Superior temporal gyrus (tissue), 1 donor: ENCODE measurements around the gene RUFY2.
A peak's percentile ranks its signal among the peaks of the same experiment; 100 is the strongest.

Source experiments
- DNase-seq: peaks from one replicate; pipeline ENCODE4 v3.0.0-alpha.2; 2016; ENCODE audit errors: extremely low spot score

Gene RUFY2

DNA sequence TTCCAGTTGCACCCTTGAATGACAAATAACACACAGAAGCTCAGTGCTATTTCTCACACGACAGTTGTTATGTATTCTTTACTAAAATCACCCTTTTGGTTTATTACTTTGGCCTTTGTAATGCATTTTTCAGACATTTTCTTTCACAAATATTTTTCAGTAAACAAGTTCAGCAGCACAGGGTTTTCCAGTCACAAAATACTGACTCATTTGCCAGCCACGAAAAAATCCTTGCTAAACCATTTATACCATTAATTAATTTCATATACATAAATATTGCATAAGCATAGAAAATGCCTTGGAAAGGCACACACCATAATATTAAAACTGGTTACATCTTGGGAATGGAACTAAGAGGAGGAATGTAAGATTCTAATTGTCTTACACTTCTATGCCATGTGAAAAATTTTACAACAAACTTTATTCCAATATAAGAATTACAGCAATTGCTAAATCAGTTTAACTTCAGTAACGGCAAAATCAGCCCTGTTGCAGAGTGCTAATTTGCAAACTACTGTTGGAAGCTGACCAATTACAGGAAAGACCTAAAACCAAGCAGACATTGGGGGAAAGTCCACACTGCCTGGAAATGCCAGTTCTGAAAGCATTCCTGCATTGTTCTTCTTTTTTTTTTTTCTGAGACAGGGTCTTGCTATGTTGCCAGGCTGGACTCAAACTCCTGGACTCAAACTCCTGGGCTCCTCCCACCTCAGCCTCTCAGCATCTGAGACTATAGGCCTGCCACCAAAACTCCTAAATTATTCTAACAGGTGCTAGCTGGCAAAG is 42.8 kb downstream of the RUFY2 start:
- no peak for DNase-seq

DNA sequence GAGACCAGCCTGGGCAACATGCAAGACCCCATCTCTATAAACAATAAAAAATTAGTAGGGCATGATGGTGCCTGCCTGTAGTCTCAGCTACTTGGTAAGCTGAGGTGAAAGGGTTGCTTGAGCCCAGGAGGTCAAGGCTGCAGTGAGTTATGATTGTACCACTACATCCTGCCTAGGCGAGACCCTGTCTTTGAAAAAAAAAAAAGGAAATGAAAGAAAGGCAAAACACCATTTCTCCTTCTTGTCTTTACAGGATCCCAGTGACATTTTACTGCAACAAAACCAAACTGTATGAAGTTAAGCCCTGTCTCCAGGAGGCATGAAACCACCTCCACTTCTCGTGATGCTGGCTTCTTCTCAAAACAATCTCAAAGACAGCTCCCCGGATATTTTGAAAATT is 44.5 kb downstream of the RUFY2 start:
- DNase-seq, result no peak

DNA sequence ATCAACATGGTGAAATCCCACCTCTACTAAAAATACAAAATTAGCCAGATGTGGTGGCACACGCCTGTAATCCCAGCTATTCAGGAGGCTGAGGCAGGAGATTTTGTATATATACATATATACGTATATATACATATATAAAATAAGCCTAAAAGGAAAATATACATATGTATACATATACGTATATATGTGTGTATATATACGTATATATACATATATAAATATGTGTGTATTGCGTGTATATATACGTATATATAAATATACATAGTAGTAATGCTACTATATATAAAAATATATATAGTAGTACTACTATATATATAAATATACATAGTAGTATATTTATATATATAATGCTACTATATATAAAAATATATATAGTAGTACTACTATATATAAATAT is 47.9 kb downstream of the RUFY2 start:
- no peak for DNase-seq

DNA sequence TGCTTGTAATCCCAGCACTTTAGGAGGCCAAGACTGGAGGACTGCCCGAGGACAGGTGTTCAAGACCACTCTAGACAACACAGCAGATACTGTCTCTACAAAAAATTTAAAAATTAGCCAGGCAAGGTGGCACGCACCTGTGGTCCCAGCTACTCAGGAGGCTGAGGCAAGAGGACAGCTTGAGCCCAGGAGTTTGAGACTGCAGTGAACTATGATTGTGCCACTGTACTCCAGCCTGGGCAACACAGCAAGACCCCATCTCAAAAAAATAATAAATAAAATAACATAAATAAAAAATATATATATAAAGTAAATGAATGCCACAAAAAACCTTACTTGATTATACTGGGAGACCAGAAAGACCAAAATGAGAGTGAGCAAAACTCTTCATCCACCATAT is 53.5 kb downstream of the RUFY2 start:
- no peak for DNase-seq

DNA sequence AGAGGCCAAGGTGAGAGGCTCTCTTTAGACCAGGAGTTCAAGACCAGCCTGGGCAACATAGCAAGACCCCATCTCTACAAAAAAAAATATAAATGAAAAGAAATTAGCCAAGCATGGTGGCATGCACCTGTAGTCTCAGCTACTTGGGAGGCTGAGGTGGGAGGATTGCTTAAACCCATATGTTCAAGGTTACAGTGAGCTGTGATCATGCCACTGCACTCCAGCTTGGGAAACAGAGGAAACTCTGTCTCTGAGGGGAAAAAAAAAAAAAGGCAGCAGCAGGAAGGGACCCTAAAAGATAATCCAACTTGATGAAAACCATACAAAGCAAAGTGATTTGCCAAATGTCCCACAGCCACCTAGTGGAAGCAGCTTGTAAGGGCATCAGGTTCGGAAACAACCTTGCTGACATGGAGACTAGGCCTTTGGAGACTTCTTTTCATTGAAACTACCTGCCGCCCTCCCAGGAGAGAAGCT is 58.8 kb downstream of the RUFY2 start:
- DNase-seq, result peak; percentile 55

DNA sequence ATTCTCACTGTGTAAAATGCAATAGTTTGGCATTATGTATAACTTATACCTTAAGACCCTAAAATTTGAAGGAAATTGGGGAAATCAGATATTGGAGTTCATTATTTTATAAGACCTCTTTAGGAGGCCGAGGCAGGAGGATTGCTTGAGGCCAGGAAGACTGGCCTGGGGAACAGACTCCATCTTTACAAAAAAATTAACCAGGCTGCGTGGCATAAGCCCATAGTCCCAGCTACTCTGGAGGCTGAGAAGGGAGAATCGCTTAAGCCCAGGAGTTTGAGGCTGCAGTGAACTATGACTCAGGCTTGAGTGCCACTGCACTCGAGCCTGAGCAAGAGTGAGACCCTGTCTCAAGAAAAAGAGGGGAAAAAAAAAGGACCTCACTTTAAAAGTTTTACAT is 60.3 kb downstream of the RUFY2 start:
- DNase-seq, result no peak

DNA sequence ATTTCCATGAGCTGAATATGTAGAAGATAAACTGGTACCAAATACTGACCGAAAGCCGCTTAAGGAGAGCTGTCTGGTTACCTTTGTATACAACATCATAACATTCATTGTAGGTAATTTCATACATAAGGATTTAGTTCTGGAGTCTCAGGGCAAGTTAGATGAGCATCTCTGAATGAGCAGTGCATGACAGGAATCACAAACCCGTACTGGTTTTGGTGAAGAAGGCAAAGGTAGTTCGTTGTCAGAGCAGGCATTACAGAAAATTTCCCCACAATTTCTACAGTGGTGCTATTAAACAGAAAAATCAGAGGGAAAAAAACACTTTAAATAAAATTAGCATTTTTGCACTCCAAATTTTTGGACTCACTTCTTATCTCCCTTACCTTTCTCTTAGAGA is 61.5 kb downstream of the RUFY2 start:
- DNase-seq, result peak; percentile 7

DNA sequence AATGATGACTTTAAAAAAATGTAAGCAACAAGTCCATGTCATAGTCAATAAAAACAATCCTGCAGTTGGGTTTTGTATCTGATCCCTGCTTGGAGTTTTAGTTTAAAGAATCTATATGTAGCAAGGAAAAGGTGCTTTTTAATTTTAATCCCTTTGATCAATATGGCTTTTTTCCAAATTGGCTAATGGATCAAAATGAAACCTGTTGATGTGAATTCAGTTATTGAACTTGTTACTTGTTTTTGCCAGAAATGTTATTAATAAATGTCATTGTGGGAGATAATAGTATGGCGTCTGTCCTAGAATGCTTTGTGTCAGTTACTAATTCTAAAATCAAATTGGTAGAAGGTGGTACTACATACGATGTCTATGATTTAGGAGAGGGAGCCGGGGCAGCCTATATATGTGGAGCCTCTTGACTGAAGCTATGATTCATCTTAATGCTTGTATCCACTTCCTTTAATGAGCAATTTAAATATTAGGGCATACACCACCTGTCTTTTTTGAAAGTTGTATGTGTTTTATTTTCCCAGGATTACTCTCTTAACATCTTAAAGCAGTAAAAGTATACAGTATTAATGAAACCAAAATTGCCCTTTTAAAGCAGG is 64.1 kb downstream of the RUFY2 start:
- no peak for DNase-seq

DNA sequence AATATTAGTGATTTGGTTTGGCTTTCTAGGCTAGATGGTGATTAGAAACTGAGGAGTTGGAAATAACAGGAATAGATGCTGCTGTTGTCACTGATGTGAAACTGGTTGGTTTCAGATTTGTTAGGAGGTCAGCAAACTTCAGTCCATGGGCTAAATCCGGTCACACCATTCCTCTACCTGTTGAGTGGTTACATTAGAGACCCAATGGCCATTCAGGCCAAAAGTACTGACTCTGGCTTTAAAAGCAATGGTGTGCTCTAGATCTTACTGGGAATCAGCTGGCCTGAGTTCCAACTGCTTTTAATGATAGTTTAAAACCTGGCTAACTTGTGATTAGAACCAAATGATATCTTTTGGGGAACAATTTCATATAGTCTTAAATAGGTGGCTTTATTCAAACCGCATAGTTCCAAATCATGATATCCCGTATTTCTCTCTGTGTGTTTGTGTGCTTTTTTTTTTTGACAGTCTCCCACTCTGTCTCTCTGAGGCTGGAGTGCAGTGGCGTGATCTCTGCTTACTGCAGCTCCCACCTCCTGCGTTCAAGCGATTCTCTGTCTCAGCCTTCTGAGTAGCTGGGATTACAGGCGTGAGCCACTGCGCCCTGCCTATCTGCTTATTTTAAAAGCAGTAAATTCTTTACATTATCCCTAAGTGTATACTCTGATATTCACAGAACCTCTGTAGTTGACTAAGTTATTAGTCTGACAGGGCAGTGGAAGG is 66.6 kb downstream of the RUFY2 start:
- no peak for DNase-seq

DNA sequence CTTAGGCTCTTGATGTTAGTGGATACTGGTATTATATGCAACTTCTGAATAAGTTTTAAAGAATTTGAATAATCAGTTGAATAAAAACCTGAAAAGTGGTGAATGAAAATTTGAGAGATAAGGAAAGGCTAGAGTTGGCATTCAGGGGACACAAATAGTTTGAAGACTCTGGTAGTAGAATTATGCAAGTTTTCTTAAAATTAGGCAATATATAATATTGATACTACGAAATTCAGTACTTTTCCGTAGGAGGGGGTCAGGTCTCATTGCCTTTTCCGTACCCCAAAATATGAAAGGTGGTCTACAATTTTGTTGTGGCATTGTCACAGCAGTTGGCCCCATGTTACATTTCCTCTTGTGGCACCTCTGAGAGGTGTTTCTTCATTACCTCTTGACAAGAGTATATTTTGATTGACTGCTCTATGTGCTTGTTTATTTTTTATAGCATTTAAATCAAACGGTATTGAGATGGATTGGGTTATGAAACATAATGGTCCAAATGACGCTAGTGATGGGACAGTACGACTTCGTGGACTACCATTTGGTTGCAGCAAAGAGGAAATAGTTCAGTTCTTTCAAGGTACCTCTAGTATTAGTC is 70.2 kb downstream of the RUFY2 start:
- DNase-seq, result peak; percentile 13

DNA sequence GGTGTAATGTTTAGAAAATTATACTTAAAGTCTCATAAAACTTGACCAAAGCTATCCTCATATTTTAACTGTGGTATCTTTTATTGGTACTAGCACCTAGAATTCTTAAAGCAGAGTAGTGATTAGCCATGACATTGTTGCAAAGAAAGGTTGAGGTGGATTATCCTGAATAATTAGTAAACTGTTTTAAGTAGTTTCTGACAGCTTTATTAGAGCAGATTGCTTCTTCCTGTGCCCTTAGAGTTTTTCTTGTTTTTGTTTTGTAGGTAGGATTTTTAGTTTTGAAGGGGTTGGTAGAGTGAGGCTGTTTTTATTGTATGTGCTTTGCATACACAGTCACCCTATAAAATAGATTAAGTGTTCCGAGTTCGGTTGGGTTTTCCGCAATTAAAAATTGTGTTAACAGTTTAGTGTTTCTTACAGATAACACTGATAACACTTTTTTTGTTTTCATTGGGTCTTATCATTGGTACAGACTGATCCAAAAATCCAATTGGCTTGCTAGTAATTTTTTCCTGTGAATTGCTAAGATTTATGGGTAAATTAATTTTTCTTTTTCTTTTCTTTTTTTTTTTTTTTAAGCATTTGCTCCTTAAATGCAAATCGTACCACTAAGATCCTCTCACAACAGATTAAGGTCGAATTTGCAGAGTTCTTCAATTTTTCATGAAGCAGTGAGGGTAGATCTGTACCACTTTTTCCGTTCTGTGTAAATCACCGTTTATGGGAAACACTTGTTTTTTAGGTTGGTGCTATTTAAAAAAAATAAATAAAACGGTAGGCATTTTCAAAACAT is 72.2 kb downstream of the RUFY2 start:
- DNase-seq, result peak; percentile 16

DNA sequence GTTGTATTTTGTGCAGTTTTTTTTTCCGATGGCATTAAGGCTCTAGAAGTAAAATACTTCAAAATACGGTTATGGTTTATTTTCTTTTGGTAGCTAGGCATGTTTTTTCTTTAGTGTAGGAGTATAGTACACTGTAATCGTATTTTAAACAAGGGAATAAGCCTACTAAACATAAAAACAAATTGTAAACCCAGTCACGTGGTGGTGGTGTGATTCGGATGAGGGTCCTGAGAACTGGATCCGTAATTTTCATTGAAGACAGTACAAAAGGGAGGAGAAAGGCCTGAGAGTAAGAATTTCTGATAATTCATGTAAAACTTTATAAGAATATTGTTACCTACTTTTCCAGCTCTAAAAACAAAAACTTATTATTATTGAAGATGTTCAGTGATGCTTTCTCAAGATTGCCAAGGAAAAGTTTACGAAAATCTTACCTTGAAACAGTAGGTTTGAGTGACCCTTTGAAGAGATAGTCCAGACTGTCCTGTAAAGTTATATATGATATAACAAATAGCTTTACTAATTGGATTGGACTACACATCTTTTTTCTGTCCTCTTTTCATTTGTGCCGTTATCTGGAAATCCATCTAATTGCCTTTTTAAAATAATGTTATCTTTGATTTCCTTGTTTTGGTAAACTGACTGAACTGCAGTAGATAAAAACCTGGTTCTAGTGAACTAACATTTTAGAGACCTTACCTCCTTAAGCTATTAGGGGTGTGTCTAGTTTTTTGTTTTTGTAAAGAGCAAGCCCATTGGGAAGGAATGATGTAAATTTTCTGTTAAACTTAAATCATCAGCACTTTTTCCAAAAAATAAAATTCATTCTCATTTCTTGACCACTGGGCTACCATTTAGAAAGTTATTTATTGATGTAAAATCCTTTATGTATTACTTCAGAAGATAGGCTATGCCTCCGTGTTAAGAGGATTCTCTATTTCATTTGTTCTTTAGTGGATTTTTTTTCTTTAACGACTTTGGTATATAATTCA is 73.3 kb downstream of the RUFY2 start:
- DNase-seq, result peak; percentile 55

DNA sequence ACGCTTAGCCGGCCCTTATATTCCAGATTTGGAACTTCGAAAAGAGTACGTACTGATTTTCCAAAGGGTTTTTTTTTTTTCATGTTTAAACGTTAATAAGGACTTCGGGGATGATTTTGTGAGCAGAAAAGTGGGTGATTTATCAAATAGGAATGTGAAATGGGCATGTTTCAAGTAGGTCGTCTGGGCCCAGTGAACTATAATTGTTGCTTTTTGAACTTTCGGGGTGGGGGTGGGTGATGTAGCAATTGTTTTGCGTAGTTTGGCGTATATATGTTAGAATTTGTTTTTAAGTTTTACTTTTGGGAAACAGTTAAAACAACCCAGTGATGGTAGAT is 74.0 kb downstream of the RUFY2 start:
- no peak for DNase-seq

DNA sequence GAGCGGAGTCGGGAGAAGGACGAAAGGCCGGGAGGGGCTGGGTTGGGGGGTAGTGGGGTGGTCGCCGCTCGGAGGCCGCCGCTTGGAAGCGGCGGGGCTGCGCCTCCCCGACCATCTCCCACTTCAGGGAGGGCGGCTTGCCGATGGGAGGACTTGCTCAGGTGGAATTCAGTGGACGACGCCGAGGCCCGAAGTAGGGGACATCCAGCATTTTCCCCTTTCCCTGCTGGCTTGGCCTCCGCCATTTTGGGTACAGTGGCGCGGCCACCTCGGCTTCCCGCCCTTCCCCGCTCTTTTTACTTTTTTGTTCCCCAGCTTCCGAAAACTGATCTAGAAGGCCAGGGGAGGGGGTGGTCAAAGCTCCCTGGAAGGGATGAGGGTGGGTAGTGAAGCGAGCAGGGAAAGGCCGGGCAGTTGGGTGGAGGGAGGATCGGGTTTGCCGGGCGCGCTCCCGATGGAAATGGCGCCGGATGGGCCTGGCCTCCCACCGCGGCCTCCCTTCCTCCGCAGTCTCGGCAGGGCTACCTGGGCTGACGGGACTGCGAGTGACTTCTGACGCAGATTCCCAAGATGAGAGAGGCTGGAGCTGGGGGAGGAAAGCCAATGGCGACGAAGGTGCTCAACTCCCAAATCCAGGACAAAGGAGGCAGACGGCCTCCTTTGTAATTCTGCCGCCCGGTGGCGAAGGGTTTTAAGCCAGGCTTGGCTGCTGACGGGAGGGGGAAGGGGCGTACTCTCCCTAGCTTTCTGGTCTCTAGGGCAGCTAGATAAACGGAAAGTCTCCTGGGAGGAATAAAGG is 74.6 kb downstream of the RUFY2 start, which contains the start of gene PBLD:
TSS of gene PBLD (minus strand) at position 670 of the 799 bp plus-strand sequence. CDS start 26,084 bp downstream, outside the sequence.
- DNase-seq, result peak; percentile 87

DNA sequence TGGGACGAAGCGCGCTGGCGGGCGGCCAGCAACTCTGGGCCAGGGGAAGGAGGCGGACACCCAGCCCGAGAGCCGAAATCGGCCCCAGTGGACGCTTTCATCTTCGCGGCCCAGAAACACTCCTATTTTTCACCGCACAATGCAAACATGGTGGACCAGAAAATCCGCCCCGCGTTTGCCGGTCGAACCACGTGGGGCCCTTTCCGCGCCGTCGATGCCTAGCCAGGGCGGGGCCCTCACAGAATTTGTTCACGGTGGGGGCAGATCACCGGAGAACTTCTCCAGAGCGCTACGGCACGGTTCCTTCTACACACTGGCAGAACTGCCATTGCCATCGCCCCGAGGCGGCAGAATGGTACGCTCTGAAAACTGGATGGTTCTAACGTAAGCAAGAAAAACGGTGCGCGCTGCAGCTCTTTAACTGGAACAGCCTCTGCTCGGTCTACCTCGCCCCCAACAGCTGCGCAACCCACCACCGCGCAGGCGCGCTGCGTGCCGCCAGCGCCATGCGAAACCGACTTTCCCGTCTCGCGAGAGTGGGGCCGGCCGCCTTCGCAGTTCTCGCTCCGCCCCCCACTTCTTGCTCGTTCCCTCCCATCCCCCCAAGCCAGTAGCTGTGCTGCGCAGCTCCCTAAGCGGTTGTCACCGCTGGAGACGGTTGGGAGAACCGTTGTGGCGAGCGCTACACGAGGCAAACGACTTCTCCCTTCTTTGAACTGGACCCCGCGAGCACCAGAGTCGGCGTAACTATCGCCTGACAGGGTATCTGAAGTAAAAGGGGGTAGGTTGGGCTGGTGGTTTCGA is 75.4 kb downstream of the RUFY2 start, which contains the start of gene HNRNPH3:
TSS of gene HNRNPH3 (plus strand) at position 610 of the 804 bp plus-strand sequence. CDS start 5,158 bp downstream, outside the sequence.
- DNase-seq, result peak; percentile 98

DNA sequence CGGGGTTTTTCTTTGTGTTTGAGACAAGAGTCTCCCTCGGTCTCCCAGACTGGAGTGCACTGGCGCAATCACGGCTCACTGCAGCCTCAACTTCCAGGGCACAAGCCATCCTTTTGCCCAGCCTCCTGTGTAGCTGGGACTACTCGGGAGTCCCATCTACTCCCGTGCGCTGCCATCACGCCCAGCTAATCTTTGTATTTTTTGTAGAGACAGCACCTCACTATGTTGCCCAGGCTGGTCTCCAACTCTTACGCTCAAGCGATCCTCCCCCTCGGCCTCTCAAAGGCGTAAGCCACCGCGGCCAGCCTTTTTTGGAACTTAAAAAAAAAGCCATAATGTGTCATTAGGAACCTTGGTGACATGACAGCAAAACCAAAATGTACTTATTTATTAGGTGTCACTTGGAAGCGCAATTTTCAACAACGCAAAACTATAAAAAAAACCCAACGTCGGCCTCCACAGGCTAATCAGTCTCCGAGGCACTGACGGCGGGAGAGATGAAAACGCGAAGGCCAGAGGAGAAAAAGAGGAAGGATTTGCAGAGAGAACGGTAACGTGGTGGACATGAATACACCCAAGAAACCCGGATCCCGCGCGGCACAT is 76.1 kb downstream of the RUFY2 start:
- peak; percentile 78 for DNase-seq

DNA sequence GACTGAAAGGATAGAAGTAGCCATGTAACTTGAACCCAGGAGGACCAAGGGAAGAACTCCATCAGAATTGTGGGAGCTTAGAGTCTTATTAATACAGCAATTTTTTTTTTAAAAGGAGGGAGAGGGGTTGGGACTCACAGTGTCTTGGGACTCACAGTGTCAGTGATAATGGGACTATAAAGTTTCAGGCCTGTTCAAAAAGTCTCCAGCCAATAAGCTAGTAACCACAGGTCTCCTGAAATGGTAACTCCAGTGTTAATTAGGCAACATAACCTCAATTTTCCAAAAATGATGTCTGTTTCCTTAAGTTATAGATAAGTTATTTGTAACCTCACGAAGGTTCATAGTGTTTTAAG is 77.6 kb downstream of the RUFY2 start:
- no peak for DNase-seq
